Osteoblast (primary cell): Measurements from ENCODE around the gene LSP1. TPM values are rescaled to one million over a fixed set of nuclear protein-coding genes. Genes with fewer than 3 reads are reported as not detected.

Source experiments
- DNase-seq: peaks from one replicate; pipeline ENCODE4 v3.0.0; 2011; ENCODE audit warnings: low spot score, mixed read lengths; ENCODE audit not compliant: insufficient read length; ENCODE audit errors: missing footprints
- H2AFZ ChIP-seq: 2 replicates; pipeline ENCODE4 v1.6.0; 2011; ENCODE audit warnings: mild to moderate bottlenecking, low read length
- H3K27ac ChIP-seq: 2 replicates; pipeline ENCODE4 v1.5.1; 2011; ENCODE audit warnings: mild to moderate bottlenecking, low read depth, low read length, moderate library complexity
- H3K27me3 ChIP-seq: 2 replicates; pipeline ENCODE4 v1.6.0; 2012; ENCODE audit warnings: mild to moderate bottlenecking, control low read depth, inconsistent platforms, low read length, moderate library complexity; ENCODE audit not compliant: insufficient read depth
- H3K36me3 ChIP-seq: 2 replicates; pipeline ENCODE4 v1.5.1; 2011; ENCODE audit warnings: mild to moderate bottlenecking, low read length, control low read depth, moderate library complexity; ENCODE audit not compliant: insufficient read depth
- H3K4me1 ChIP-seq: 2 replicates; pipeline ENCODE4 v1.5.1; 2011; ENCODE audit warnings: mild to moderate bottlenecking, low read length, control low read depth, moderate library complexity; ENCODE audit not compliant: insufficient read depth
- H3K4me2 ChIP-seq: 2 replicates; pipeline ENCODE4 v1.6.0; 2011; ENCODE audit warnings: mild to moderate bottlenecking, low read length; ENCODE audit not compliant: insufficient read depth
- H3K4me3 ChIP-seq: fragments of 200-600 bp; sonication (generic); 3 replicates; pipeline ENCODE4 v1.5.1; 2012; ENCODE audit warnings: mild to moderate bottlenecking, low read length, inconsistent platforms; ENCODE audit not compliant: insufficient read depth
- H3K79me2 ChIP-seq: 2 replicates; pipeline ENCODE4 v1.6.0; 2012; ENCODE audit warnings: mild to moderate bottlenecking, low read length, control low read depth, inconsistent platforms; ENCODE audit not compliant: insufficient read depth
- H3K9me3 ChIP-seq: 2 replicates; pipeline ENCODE4 v1.5.1; 2011; ENCODE audit warnings: low read depth, low read length, control low read depth
- H4K20me1 ChIP-seq: 2 replicates; pipeline ENCODE4 v1.6.0; 2012; ENCODE audit warnings: mild to moderate bottlenecking, low read length, control low read depth; ENCODE audit not compliant: insufficient read depth
- total RNA-seq: library from RNA; depleted of rRNA; stranded (reverse); fragments of >200 nt; gene quantifications from 2 replicates; pipeline ENCODE4 v1.2.3, GENCODE V29; 2012
- TF ChIP-seq, protein P1 (sequence below): IDR thresholded peaks from 2 replicates; pipeline ENCODE4 v1.5.1; 2011; ENCODE audit warnings: mild to moderate bottlenecking, low read depth, low read length, moderate library complexity; ENCODE audit errors: extremely low read depth

LSP1 gene
- total RNA-seq, 1 donor: 54.6 TPM

DNA sequence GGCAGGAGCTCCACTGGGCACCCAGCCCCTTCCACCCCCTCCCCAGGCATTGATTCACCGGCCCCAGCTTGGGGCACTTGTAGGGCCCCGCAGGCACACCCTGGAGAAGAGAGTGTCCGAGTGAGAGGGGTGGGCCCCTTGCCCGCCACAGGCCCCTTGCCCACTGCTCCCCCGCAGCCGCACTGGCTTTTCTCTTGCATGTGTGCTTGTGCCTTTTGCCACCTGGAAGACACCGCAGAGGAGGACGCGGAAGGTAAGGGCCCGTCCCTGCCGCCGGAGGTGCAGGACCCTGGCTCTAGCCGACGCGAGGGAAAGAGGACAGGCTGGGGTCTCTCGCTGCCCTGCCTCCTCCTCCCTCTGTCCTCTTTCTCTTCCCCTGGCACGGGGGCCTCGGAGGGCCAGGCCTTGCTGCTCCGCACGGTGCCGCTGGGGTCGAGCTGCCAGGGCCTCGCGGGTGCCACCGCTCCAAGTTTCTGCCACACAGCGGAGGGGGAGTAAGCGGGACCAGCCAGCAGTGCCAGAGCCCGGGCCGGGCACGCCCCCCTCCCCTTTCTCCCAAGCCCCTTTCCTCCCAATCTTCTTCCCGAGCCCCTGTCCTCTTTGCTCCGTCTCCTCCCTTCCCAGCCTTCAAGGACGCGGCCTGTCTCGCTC is 76.1 kb downstream of the LSP1 start:
- H4K20me1 ChIP-seq: no peaks in the 10 kb centered on the region
- no peaks in the 10 kb centered on the region for H3K27me3 ChIP-seq
- peak; percentile 38 for DNase-seq
- H3K79me2 ChIP-seq: no peaks in the 10 kb centered on the region
- H3K4me2 ChIP-seq: no peak overlapping the region
- H2AFZ ChIP-seq: no peak overlapping the region
- H3K4me1 ChIP-seq: peaks cover 7% of the 10 kb centered on the region
- no peaks in the 10 kb centered on the region for H3K9me3 ChIP-seq
- no peak overlapping the region for H3K27ac ChIP-seq
- TF ChIP-seq, protein P1, sequence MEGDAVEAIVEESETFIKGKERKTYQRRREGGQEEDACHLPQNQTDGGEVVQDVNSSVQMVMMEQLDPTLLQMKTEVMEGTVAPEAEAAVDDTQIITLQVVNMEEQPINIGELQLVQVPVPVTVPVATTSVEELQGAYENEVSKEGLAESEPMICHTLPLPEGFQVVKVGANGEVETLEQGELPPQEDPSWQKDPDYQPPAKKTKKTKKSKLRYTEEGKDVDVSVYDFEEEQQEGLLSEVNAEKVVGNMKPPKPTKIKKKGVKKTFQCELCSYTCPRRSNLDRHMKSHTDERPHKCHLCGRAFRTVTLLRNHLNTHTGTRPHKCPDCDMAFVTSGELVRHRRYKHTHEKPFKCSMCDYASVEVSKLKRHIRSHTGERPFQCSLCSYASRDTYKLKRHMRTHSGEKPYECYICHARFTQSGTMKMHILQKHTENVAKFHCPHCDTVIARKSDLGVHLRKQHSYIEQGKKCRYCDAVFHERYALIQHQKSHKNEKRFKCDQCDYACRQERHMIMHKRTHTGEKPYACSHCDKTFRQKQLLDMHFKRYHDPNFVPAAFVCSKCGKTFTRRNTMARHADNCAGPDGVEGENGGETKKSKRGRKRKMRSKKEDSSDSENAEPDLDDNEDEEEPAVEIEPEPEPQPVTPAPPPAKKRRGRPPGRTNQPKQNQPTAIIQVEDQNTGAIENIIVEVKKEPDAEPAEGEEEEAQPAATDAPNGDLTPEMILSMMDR: no peak
- H3K36me3 ChIP-seq: no peaks in the 10 kb centered on the region
- H3K4me3 ChIP-seq: no peak overlapping the region

DNA sequence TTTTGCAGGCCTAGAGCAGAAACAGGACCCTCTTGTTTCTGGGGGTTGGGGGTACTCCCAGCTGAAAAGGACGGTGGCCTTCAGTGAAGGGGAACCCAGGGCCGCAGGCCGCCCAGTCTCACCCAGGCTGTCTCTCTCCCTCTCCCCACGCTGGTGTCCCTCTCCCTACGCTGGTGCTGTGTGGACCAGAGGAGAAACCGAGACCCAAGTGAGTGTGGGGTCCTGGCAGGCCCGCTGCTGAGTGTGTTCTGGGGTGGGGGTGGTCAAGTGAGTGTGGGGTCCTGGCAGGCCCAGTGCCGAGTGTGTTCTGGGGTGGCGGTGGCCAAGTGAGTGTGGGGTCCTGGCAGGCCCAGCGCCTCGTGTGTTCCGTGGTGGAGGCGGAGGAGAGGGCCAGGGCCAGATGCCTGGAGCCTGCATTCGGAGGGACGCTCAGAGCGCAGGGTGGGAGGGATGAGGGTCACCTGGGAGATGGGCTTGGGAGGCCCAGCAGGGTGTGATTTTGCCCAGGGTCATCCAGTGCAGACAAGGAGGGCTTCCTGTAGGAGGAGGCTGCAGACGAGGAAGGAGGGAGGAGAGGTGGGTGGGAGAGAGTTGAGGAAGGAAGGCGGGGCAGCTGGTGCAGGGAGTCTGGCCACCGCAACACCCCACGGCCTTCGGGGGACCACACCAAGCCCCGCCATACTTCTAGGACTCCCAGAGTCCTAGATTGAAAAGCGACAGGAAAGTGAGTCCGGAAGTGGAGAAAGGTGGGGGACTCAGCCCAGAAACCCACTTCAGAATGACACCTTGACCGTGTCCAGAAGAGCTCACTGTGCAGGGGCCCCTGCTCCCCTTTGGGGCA is 77.0 kb downstream of the LSP1 start:
- Histone ChIP-seq H3K4me2 (no peak overlapping the region), H2AFZ (no peak overlapping the region), H3K36me3 (no peaks in the 10 kb centered on the region), H3K4me1 (peaks cover 7% of the 10 kb centered on the region), H4K20me1 (no peaks in the 10 kb centered on the region), H3K79me2 (no peaks in the 10 kb centered on the region), H3K4me3 (no peak overlapping the region), H3K27ac (no peak overlapping the region), H3K9me3 (no peaks in the 10 kb centered on the region), H3K27me3 (no peaks in the 10 kb centered on the region)
- peak; percentile 68 for DNase-seq
- TF ChIP-seq, protein P1: no peak

DNA sequence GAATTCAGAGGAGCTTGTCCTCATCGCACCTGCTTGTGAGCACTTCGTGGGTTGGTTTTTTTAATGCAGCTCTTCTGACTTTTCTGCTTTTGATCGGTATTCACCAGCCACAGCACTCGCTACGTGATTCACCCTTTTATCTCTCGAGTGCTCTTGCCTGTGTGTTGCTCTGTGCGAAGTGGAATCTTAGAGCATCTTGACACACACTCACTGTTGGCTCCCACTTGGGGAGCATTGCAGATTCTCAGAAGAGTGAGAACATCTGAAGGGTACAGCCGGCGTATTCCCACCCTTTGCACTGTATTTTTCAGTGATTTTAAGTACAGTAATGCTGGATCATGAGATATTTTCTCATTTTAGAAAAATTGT is 77.6 kb downstream of the LSP1 start:
- DNase-seq: peak; percentile 39

More for the DNA sequence above, 77.6 kb downstream of the LSP1 start:
- Histone ChIP-seq H3K27me3 (no peaks in the 10 kb centered on the region), H3K9me3 (no peaks in the 10 kb centered on the region), H2AFZ (no peak overlapping the region), H3K4me2 (no peak overlapping the region), H3K79me2 (no peaks in the 10 kb centered on the region), H3K36me3 (no peaks in the 10 kb centered on the region), H3K4me1 (peaks cover 7% of the 10 kb centered on the region), H3K27ac (no peak overlapping the region), H4K20me1 (no peaks in the 10 kb centered on the region), H3K4me3 (no peak overlapping the region)
- TF ChIP-seq, protein P1: no peak
